CD8-positive, alpha-beta memory T cell (primary cell): Measurements from ENCODE around the gene FEM1B. TPM values are rescaled to one million over a fixed set of nuclear protein-coding genes. Genes with fewer than 3 reads are reported as not detected.

Experiments
- CTCF ChIA-PET: fragments of 350-600 bp; sonication (Branson Sonifier 250); formaldehyde crosslinking; loops from one replicate; lab custom pipeline; 2021; ENCODE audit warnings: antibody characterized with exemption; lab: Charles Lee
- POLR2A ChIA-PET: fragments of 350-600 bp; sonication (Branson Sonifier 250); formaldehyde crosslinking; loops from one replicate; lab custom pipeline; 2021; ENCODE audit warnings: antibody characterized with exemption; lab: Charles Lee
- DNase-seq, 5 donors: peaks; one replicate each; pipeline versions ENCODE4 v3.0.0 to v3.0.0-alpha.2; 2020 to 2022; ENCODE audit warnings: mixed read lengths in 1 of 5
- H3K27ac ChIP-seq: one replicate; pipeline ENCODE4 v1.7.0; 2013; ENCODE audit warnings: low read depth, mild to moderate bottlenecking, low read length, moderate library complexity
- H3K27me3 ChIP-seq: 2 replicates; pipeline ENCODE4 v1.7.0; 2013; ENCODE audit warnings: low read length, mild to moderate bottlenecking; ENCODE audit not compliant: insufficient read depth, poor library complexity, severe bottlenecking
- H3K36me3 ChIP-seq: 2 replicates; pipeline ENCODE4 v1.7.0; 2013; ENCODE audit warnings: mild to moderate bottlenecking, low read length, moderate library complexity; ENCODE audit not compliant: insufficient read depth
- H3K4me1 ChIP-seq: 2 replicates; pipeline ENCODE4 v1.7.0; 2013; ENCODE audit warnings: mild to moderate bottlenecking, low read length, moderate library complexity; ENCODE audit not compliant: insufficient read depth
- H3K4me3 ChIP-seq: 2 replicates; pipeline ENCODE4 v1.7.0; 2013; ENCODE audit warnings: mild to moderate bottlenecking, low read length
- H3K9me3 ChIP-seq: 2 replicates; pipeline ENCODE4 v1.7.0; 2013; ENCODE audit warnings: mild to moderate bottlenecking, low read length
- H3K27ac Mint-ChIP-seq, 8 donors: one replicate each; pipeline ENCODE4 v1.8.0; 2020 to 2021; ENCODE audit warnings: mixed read lengths in 8 of 8, mild to moderate bottlenecking in 6 of 8, inconsistent platforms in 3 of 8, moderate library complexity in 3 of 8
- H3K27me3 Mint-ChIP-seq, 2 donors: one replicate each; pipeline ENCODE4 v1.8.0; 2020 to 2021; ENCODE audit warnings: mixed read lengths in 2 of 2, mild to moderate bottlenecking in 1 of 2, moderate library complexity in 1 of 2
- H3K36me3 Mint-ChIP-seq, 3 donors: one replicate each; pipeline ENCODE4 v1.8.0; 2020 to 2021; ENCODE audit warnings: mixed read lengths in 3 of 3, inconsistent platforms in 1 of 3, mild to moderate bottlenecking in 1 of 3
- H3K4me1 Mint-ChIP-seq, 3 donors: one replicate each; pipeline ENCODE4 v1.8.0; 2020 to 2021; ENCODE audit warnings: mixed read lengths in 3 of 3, inconsistent platforms in 1 of 3, mild to moderate bottlenecking in 1 of 3
- H3K4me3 Mint-ChIP-seq, 7 donors: one replicate each; pipeline ENCODE4 v1.8.0; 2020 to 2021; ENCODE audit warnings: mixed read lengths in 7 of 7, mild to moderate bottlenecking in 6 of 7, moderate library complexity in 4 of 7, inconsistent platforms in 2 of 7
- H3K9me3 Mint-ChIP-seq, 5 donors: one replicate each; pipeline ENCODE4 v1.8.0; 2020 to 2022; ENCODE audit warnings: mixed read lengths in 5 of 5, mild to moderate bottlenecking in 3 of 5, moderate library complexity in 2 of 5, inconsistent platforms in 1 of 5
- polyA plus RNA-seq: library from polyadenylated mRNA; unstranded; fragments of 300-500 nt; fragmentation: Illumina TruSeq; gene quantifications from one replicate; pipeline ENCODE4 v1.2.3, GENCODE V29; 2021
- total RNA-seq, 2 experiments: library from RNA; stranded (reverse); gene quantifications; one replicate each; pipeline ENCODE4 v1.2.3, GENCODE V29; 2021

Gene FEM1B
- total and polyA plus RNA-seq, 3 experiments from 2014 or later = 16.9 to 39.6 (median 37.7) TPM

GRCh38 chr15:68318008-68318835 lies 40.7 kb downstream of the FEM1B start:
- Mint-ChIP-seq H3K27me3 (peaks cover 14 to 24% of the 10 kb centered on the region in 2 donors), H3K9me3 (no peaks in the 10 kb centered on the region), H3K36me3 (no peaks in the 10 kb centered on the region), H3K4me3 (no peak overlapping the region), H3K27ac (no peak overlapping the region), H3K4me1 (no peaks in the 10 kb centered on the region)
- Histone ChIP-seq H3K27ac (no peak overlapping the region), H3K27me3 (no peaks in the 10 kb centered on the region), H3K4me1 (no peaks in the 10 kb centered on the region), H3K36me3 (no peaks in the 10 kb centered on the region), H3K9me3 (no peaks in the 10 kb centered on the region), H3K4me3 (no peak overlapping the region)
- peak in 1 of 5 donors; percentile 23 for DNase-seq
- CTCF ChIA-PET = no interaction called here
- POLR2A ChIA-PET = no interaction called here

DNA sequence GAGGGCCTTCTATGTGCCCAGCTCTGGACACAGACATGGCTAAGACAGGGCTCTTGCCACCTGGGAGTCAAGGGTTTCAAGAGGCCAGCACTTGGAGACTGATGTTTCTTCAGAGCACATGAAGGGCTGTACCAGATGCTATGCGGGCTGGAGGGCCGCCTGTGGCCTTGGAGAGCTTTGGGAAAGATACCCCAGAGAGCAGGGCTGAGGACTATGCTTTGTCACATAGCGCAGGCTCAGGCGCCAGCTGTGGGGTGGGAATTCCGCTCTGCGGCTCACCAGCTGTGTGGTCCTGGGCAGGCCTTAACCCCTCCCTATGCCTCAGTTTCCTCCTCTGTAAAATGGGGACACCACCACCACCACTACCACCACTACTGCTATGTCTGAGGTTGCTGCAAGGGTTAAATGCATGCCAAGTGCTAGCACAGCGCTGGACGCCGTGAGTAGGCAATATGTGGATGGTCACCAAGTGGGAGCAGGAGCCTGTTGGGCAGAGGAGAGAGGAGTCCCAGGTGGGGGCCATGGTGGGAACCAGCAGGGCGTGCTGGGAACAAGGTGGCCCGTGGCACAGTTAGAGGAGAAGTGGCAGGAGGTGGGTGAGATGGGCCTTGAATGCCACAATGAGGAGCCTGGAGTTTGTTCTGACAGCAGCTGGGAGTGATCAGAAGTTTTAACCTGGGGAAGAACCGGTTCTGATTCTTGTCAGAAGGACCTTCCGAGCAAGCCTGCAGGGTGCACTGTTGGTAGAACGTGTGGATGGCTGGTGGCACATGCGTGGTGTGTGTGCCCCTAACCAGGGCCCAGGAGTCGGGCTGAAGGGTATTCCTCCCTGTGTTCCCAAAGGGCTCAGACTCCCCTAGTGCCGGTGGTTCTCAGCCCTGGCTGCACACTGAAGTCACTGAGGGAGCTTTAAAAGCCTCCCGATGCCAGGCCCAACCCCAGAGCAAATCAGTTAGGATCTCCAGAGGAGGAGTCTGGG lies 41.7 kb downstream of the FEM1B start:
- ChIA-PET CTCF (no interaction called here), POLR2A (no interaction called here)
- Mint-ChIP-seq H3K9me3 (no peaks in the 10 kb centered on the region), H3K36me3 (no peaks in the 10 kb centered on the region), H3K4me1 (no peaks in the 10 kb centered on the region), H3K4me3 (no peak overlapping the region), H3K27ac (no peak overlapping the region), H3K27me3 (peaks cover 9 to 20% of the 10 kb centered on the region in 2 donors)
- Histone ChIP-seq H3K9me3 (no peaks in the 10 kb centered on the region), H3K27ac (no peak overlapping the region), H3K36me3 (no peaks in the 10 kb centered on the region), H3K4me1 (no peaks in the 10 kb centered on the region), H3K27me3 (no peaks in the 10 kb centered on the region), H3K4me3 (no peak overlapping the region)
- DNase-seq = peak in 1 of 5 donors; percentile 37

GRCh38 chr15:68319997-68320396 lies 42.5 kb downstream of the FEM1B start:
- no peak overlapping the region for H3K27ac ChIP-seq
- no peaks in the 10 kb centered on the region for H3K36me3 Mint-ChIP-seq
- ChIA-PET POLR2A (no interaction called here), CTCF (no interaction called here)
- no peaks in the 10 kb centered on the region for H3K9me3 Mint-ChIP-seq
- H3K9me3 ChIP-seq = no peaks in the 10 kb centered on the region
- H3K4me1 ChIP-seq = no peaks in the 10 kb centered on the region
- H3K4me1 Mint-ChIP-seq = no peaks in the 10 kb centered on the region
- H3K27me3 Mint-ChIP-seq = peaks cover 10 to 20% of the 10 kb centered on the region in 2 donors
- no peak overlapping the region for H3K27ac Mint-ChIP-seq
- H3K27me3 ChIP-seq = no peaks in the 10 kb centered on the region
- DNase-seq = peak in 1 of 5 donors; percentile 34
- no peaks in the 10 kb centered on the region for H3K36me3 ChIP-seq
- no peak overlapping the region for H3K4me3 ChIP-seq
- no peak overlapping the region for H3K4me3 Mint-ChIP-seq

GRCh38 chr15:68321229-68321628 lies 43.7 kb downstream of the FEM1B start:
- DNase-seq = no peak
- H3K4me1 Mint-ChIP-seq = peaks cover 0 to 2% (median 0%) of the 10 kb centered on the region in 3 donors
- no peaks in the 10 kb centered on the region for H3K4me1 ChIP-seq
- no peaks in the 10 kb centered on the region for H3K27me3 ChIP-seq
- no peaks in the 10 kb centered on the region for H3K36me3 ChIP-seq
- peaks cover 11 to 18% of the 10 kb centered on the region in 2 donors for H3K27me3 Mint-ChIP-seq
- no peak overlapping the region for H3K4me3 ChIP-seq
- H3K36me3 Mint-ChIP-seq = no peaks in the 10 kb centered on the region
- no peak overlapping the region for H3K4me3 Mint-ChIP-seq
- ChIA-PET CTCF (interaction anchor here (0.9 kb wide), 1 partner anchor 8 kb away, joined by 3 read pairs; no protein-coding TSS in a partner anchor), POLR2A (no interaction called here)
- no peaks in the 10 kb centered on the region for H3K9me3 Mint-ChIP-seq
- H3K9me3 ChIP-seq = no peaks in the 10 kb centered on the region
- no peak overlapping the region for H3K27ac Mint-ChIP-seq
- no peak overlapping the region for H3K27ac ChIP-seq

DNA sequence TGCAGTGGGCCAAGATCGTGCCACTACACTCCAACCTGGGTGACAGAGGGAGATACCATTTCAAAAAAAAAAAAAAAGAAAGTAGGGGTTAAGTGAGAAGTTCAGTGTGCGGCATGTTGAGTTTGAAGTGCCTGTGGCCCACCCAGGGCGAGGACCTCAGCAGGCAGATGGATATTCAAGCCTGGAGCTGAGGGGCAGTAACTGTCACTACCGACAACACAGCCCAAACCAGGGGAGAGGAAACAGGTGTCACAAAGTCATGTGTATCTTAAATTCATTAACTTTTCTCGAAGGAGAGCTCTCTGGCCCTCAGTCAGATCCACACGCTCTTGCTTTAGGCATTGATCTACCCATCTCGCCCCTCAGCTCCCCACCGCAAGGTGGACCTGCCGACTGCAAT lies 45.3 kb downstream of the FEM1B start:
- CTCF ChIA-PET = interaction anchor here (2.0 kb wide), 1 partner anchor 23 kb away, joined by 5 read pairs; no protein-coding TSS in a partner anchor
- DNase-seq = no peak
- Mint-ChIP-seq H3K4me3 (no peak overlapping the region), H3K4me1 (peaks cover 7 to 15% (median 10%) of the 10 kb centered on the region in 3 donors), H3K27me3 (peaks cover 12 to 28% of the 10 kb centered on the region in 2 donors), H3K9me3 (no peaks in the 10 kb centered on the region), H3K27ac (no peak overlapping the region), H3K36me3 (no peaks in the 10 kb centered on the region)
- no peak overlapping the region for H3K4me3 ChIP-seq
- H3K27me3 ChIP-seq = no peaks in the 10 kb centered on the region
- no peaks in the 10 kb centered on the region for H3K36me3 ChIP-seq
- POLR2A ChIA-PET = no interaction called here
- H3K9me3 ChIP-seq = no peaks in the 10 kb centered on the region
- peaks cover 7% of the 10 kb centered on the region for H3K4me1 ChIP-seq
- no peak overlapping the region for H3K27ac ChIP-seq

- Mint-ChIP-seq H3K4me1 (peaks cover 9 to 23% (median 18%) of the 10 kb centered on the region in 3 donors), H3K27me3 (peaks cover 13 to 42% of the 10 kb centered on the region in 2 donors), H3K9me3 (no peaks in the 10 kb centered on the region), H3K36me3 (no peaks in the 10 kb centered on the region), H3K4me3 (no peak overlapping the region), H3K27ac (peak overlapping the region in 1 of 8 donors; percentile 78)
- ChIA-PET POLR2A (no interaction called here), CTCF (interaction anchor here (1.0 kb wide), 1 partner anchor 19 kb away, joined by 3 read pairs; no protein-coding TSS in a partner anchor)
- H3K27ac ChIP-seq = no peak overlapping the region
- no peaks in the 10 kb centered on the region for H3K36me3 ChIP-seq
- DNase-seq = no peak
- peaks cover 7% of the 10 kb centered on the region for H3K4me1 ChIP-seq
- no peak overlapping the region for H3K4me3 ChIP-seq
- no peaks in the 10 kb centered on the region for H3K27me3 ChIP-seq
- H3K9me3 ChIP-seq = no peaks in the 10 kb centered on the region
Measured at GRCh38 chr15:68325726-68326125, 48.2 kb downstream of the FEM1B start.

DNA sequence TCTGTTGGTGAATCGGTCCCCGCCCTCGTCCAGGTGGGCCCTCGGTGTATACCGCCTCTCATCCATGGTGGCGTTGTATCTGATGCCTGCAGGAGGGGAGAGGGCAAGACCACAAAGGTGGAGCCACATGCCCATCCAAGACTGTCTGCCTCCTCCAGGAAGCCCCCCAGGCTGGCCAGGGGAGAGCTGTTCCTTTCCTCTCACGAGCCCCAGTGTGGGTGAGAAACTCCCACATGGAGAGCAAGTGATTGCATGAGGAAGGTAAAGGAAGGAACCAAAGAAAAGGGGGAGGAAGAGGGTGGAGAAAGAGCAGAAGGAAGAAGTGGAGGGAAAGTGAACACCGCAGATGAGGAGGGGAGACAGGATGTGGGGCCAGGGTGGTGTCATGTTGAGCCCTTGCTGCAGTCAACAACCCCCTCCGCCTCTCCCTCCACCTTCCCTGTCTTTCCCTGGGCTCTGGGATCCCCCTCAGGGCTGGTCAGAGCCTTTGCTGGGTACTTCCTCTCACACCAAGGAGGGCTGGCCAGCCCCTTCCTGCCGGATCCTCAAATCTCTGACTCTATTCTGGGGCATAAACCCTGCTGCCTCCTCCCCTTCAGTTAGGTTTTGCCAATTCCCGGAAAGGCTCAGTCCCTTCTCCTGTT lies 49.3 kb downstream of the FEM1B start:
- Mint-ChIP-seq H3K27ac (peak overlapping the region in 1 of 8 donors; percentile 67), H3K36me3 (no peaks in the 10 kb centered on the region), H3K4me1 (peaks cover 9 to 23% (median 18%) of the 10 kb centered on the region in 3 donors), H3K4me3 (no peak overlapping the region), H3K27me3 (peaks cover 12 to 45% of the 10 kb centered on the region in 2 donors), H3K9me3 (no peaks in the 10 kb centered on the region)
- peak in 1 of 5 donors; percentile 20 for DNase-seq
- ChIA-PET CTCF (no interaction called here), POLR2A (no interaction called here)
- Histone ChIP-seq H3K27ac (no peak overlapping the region), H3K9me3 (no peaks in the 10 kb centered on the region), H3K27me3 (no peaks in the 10 kb centered on the region), H3K36me3 (no peaks in the 10 kb centered on the region), H3K4me1 (peaks cover 7% of the 10 kb centered on the region), H3K4me3 (no peak overlapping the region)
